ENCODE measurements around the gene UBE2E3. TPM values are rescaled to one million over a fixed set of nuclear protein-coding genes. Genes with fewer than 3 reads are reported as not detected.

Gene UBE2E3
- total and polyA plus RNA-seq, 8 donors, result 21.1 to 42.7 (median 31.2) TPM

DNA sequence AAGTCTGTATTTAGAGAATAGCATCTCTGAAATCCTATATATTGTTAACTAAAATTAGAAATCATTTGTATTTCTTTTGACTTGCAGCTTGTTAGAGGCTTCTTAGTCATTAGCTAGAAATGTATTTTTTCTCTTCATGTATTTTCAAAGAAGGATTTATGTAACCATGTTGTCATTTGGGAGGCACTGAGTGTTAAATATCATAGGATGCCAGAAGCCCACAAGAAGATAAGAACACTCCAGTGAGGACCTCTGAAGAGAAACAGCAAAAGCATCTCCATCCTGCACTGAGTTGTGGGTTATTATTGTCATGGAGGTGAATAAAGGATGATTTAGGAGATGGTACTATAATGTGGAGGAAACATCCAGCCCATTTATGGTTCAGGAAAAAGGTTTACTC is 93.5 kb downstream of the UBE2E3 start:
- TF ChIP-seq, protein P1, sequence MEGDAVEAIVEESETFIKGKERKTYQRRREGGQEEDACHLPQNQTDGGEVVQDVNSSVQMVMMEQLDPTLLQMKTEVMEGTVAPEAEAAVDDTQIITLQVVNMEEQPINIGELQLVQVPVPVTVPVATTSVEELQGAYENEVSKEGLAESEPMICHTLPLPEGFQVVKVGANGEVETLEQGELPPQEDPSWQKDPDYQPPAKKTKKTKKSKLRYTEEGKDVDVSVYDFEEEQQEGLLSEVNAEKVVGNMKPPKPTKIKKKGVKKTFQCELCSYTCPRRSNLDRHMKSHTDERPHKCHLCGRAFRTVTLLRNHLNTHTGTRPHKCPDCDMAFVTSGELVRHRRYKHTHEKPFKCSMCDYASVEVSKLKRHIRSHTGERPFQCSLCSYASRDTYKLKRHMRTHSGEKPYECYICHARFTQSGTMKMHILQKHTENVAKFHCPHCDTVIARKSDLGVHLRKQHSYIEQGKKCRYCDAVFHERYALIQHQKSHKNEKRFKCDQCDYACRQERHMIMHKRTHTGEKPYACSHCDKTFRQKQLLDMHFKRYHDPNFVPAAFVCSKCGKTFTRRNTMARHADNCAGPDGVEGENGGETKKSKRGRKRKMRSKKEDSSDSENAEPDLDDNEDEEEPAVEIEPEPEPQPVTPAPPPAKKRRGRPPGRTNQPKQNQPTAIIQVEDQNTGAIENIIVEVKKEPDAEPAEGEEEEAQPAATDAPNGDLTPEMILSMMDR (IDR thresholded peaks at IDR 0.05), result no peak
- peaks cover 0 to 6% (median 0%) of the 10 kb centered on the region in 3 donors for H3K4me1 ChIP-seq
- FAIRE-seq, result no peak
- ATAC-seq, result no peak
- H3K36me3 ChIP-seq, result no peaks in the 10 kb centered on the region
- no peak overlapping the region for H3K27ac ChIP-seq
- H3K4me3 ChIP-seq, result no peak overlapping the region
- H3K27me3 ChIP-seq, result no peaks in the 10 kb centered on the region
- H3K9me3 ChIP-seq, result no peaks in the 10 kb centered on the region
- intact Hi-C loops (cut with DNase I), result no loop called here
- DNase-seq, result no peak

DNA sequence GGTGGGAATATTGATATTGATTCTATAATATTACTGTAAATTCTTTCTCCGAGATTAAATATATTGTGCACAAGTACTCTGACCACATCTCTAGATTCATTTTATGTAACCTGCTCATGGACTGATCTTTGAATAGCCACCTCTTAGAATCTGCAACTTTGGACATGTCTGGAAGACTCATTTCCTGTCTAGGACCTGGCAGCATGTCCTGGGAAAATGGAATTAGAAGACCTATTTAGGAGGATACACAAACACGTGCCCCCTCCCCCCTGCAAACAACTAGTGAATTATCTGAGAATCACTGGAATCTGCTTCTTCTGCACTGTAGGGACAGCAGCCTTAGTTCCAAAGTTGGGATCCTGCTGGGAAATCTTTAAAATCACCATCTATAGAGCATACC is 94.1 kb downstream of the UBE2E3 start:
- intact Hi-C loops (cut with DNase I), result no loop called here
- DNase-seq, result no peak
- no peaks in the 10 kb centered on the region for H3K36me3 ChIP-seq
- no peak overlapping the region for H3K4me3 ChIP-seq
- ATAC-seq, result no peak
- no peak for FAIRE-seq
- no peaks in the 10 kb centered on the region for H3K27me3 ChIP-seq
- no peaks in the 10 kb centered on the region for H3K9me3 ChIP-seq
- H3K27ac ChIP-seq, result no peak overlapping the region
- 70 to 72% methylated on average over 2 of the region's 2 CpGs for WGBS, 2 donors
- TF ChIP-seq, protein P1 (IDR thresholded peaks at IDR 0.05), result no peak
- peaks cover 0 to 6% (median 0%) of the 10 kb centered on the region in 3 donors for H3K4me1 ChIP-seq

DNA sequence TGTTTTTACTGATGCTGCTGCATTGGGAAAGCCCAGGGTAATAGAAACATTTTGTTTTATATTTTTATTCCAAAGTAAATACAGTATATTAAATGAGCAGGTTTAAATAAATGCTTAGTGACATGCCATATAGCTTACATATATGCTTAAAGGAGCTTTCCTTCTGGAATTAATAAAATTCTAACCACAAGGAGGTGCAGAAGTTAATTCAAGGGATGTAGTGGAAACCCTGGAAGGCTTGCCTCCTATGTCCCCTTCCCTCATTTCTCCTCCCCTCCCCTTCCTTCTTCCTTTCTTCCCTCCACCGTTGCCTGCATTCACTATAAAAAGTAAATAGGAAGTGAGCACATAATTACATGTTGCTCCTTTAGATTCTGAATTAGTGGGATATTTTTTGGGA is 96.3 kb downstream of the UBE2E3 start:
- WGBS, 2 donors, result 26 to 45% methylated on average over 1 of the region's 1 CpG
- no peak overlapping the region for H3K4me3 ChIP-seq
- no peak for DNase-seq
- no peak overlapping the region for H3K27ac ChIP-seq
- no peak for ATAC-seq
- no peaks in the 10 kb centered on the region for H3K36me3 ChIP-seq
- TF ChIP-seq, protein P1 (IDR thresholded peaks at IDR 0.05), result no peak
- no peaks in the 10 kb centered on the region for H3K9me3 ChIP-seq
- FAIRE-seq, result no peak
- H3K4me1 ChIP-seq, result no peaks in the 10 kb centered on the region
- no peaks in the 10 kb centered on the region for H3K27me3 ChIP-seq
- intact Hi-C loops (cut with DNase I), result no loop called here

DNA sequence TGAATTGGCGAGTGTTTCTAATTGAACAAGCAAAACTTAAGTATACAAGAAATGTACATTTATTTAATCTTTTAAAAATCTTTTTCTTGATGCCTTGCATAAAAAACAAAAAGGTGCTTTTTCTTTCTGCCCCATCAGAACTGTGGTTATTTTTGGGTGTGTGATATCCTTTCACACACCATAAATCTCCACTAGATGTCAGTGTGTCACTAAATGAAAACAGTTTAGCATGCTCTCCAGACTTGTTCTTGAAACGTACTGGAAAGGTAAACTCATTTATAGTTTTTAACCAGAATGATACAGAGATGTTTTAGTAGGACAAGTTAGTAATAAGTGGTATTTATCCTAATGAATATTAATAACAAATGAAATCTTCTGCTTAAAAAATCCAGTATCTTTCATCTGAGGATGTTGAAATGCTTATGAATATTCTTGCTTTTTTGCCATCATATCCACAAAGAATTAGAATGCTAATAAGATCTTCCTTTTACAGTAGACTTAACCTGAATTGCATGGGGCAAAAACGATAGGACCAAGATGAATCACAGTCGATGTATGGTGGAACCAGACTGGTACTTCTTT is 96.8 kb downstream of the UBE2E3 start:
- DNase-seq (no peak), FAIRE-seq (peak; percentile 94), ATAC-seq (peak in 3 of 4 donors; percentile 80 to 84 (median 81))
- H3K36me3 ChIP-seq, result no peaks in the 10 kb centered on the region
- intact Hi-C loops (cut with DNase I), result no loop called here
- H3K9me3 ChIP-seq, result no peaks in the 10 kb centered on the region
- no peak overlapping the region for H3K27ac ChIP-seq
- TF ChIP-seq, protein P1 (IDR thresholded peaks at IDR 0.05), result peak; percentile 13 to 63 (median 51)
- H3K4me3 ChIP-seq, result no peak overlapping the region
- 49 to 56% methylated on average over 4 of the region's 4 CpGs for WGBS, 2 donors
- H3K27me3 ChIP-seq, result no peaks in the 10 kb centered on the region
- H3K4me1 ChIP-seq, result no peaks in the 10 kb centered on the region

DNA sequence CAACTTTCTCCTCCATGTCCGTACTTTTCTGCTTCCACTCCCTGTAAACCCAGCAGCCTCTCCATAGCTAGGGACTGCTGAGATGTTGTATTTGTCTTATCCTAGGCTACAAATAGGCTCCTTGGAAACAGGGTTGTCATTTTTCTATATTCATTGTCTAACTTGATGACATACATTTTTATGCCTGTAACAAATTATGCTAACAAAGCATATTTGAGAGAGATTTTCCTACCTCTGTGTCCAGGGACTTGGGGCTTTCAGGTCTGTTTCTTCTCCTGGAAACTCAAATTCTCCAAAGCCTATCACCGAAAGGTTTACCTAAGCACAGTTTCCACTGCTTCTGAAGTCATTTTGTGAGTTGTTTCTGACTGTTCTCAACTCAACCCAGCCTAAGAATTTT is 102.7 kb downstream of the UBE2E3 start:
- ATAC-seq (no peak), FAIRE-seq (no peak), DNase-seq (no peak)
- no peak overlapping the region for H3K27ac ChIP-seq
- no peaks in the 10 kb centered on the region for H3K27me3 ChIP-seq
- H3K4me3 ChIP-seq, result no peak overlapping the region
- TF ChIP-seq, protein P1 (IDR thresholded peaks at IDR 0.05), result no peak
- H3K36me3 ChIP-seq, result no peaks in the 10 kb centered on the region
- intact Hi-C loops (cut with DNase I), result no loop called here
- H3K4me1 ChIP-seq, result no peaks in the 10 kb centered on the region
- H3K9me3 ChIP-seq, result no peaks in the 10 kb centered on the region
- 88 to 98% methylated on average over 2 of the region's 2 CpGs for WGBS, 2 donors

Measured in pancreas (tissue), 10 donors.